GM12878 (cell line): Measurements from ENCODE around the gene TCTN1. TPM values are rescaled to one million over a fixed set of nuclear protein-coding genes. Genes with fewer than 3 reads are reported as not detected.
A peak's percentile ranks its signal among the peaks of the same experiment; 100 is the strongest.

Source experiments
- ASH2L ChIP-seq: fragments of 300-600, 200-600 bp; sonication (generic); IDR thresholded peaks from 2 replicates; pipeline ENCODE4 v1.6.1; 2017; ENCODE audit warnings: low read depth, mild to moderate bottlenecking, borderline replicate concordance
- ATF7 ChIP-seq: fragments of 450-650 bp; IDR thresholded peaks from 2 replicates; pipeline ENCODE4 v1.6.1; 2016; ENCODE audit warnings: low read depth, mild to moderate bottlenecking
- BRCA1 ChIP-seq: IDR thresholded peaks from 2 replicates; pipeline ENCODE4 v1.6.1; 2011; ENCODE audit warnings: low read depth, low read length, improper control_type of control experiment
- CBX5 ChIP-seq: sonication (generic); IDR thresholded peaks from 2 replicates; pipeline ENCODE4 v1.6.1; 2016; ENCODE audit warnings: low read depth, moderate library complexity, mild to moderate bottlenecking, inconsistent platforms
- CEBPB ChIP-seq, 2 experiments: fragments of 150-350 bp in 1 of 2; IDR thresholded peaks; 2 replicates each; pipeline ENCODE4 v1.6.1; 2012 to 2014; ENCODE audit warnings: low read depth in 2 of 2, low read length in 2 of 2, borderline replicate concordance in 1 of 2, inconsistent platforms in 1 of 2
- CREM ChIP-seq: IDR thresholded peaks from 2 replicates; pipeline ENCODE4 v1.6.1; 2014; ENCODE audit warnings: antibody characterized with exemption, low read depth
- MEF2B ChIP-seq: fragments of 450-650 bp; IDR thresholded peaks from 2 replicates; pipeline ENCODE4 v1.6.1; 2018; ENCODE audit warnings: mild to moderate bottlenecking, moderate library complexity; ENCODE audit not compliant: partially characterized antibody, poor library complexity, severe bottlenecking
- MTA3 ChIP-seq: IDR thresholded peaks from 2 replicates; pipeline ENCODE4 v1.6.1; 2012; ENCODE audit warnings: low read length, inconsistent platforms, borderline replicate concordance
- PAX5 ChIP-seq: IDR thresholded peaks from 2 replicates; pipeline ENCODE4 v1.6.1; 2011; ENCODE audit warnings: low read depth, low read length, borderline replicate concordance
- PML ChIP-seq: IDR thresholded peaks from 2 replicates; pipeline ENCODE4 v1.6.1; 2012; ENCODE audit warnings: low read length, inconsistent platforms
- POLR2A ChIP-seq: IDR thresholded peaks from 2 replicates; pipeline ENCODE4 v1.6.1; 2011; ENCODE audit warnings: low read depth, mild to moderate bottlenecking, low read length
- STAT1 ChIP-seq: fragments of 450-650 bp; conservative IDR thresholded peaks from 2 replicates; pipeline ENCODE4 v1.6.1; 2014; ENCODE audit warnings: antibody characterized with exemption, mild to moderate bottlenecking
- TBL1XR1 ChIP-seq: IDR thresholded peaks from 2 replicates; pipeline ENCODE4 v1.6.1; 2012; ENCODE audit warnings: low read depth, low read length, improper control_type of control experiment
- YBX1 ChIP-seq: fragments of 450-650 bp; IDR thresholded peaks from 2 replicates; pipeline ENCODE4 v1.6.1; 2016; ENCODE audit warnings: antibody characterized with exemption
- ZNF622 ChIP-seq: fragments of 450-650 bp; IDR thresholded peaks from 2 replicates; pipeline ENCODE4 v1.6.1; 2017; ENCODE audit warnings: mild to moderate bottlenecking, inconsistent platforms
- polyA plus RNA-seq, 11 experiments: library from polyadenylated mRNA; depleted of rRNA in 4 of 11; unstranded in 6 of 11; stranded (reverse) in 5 of 11; fragments of >200 nt; fragmentation: Nextera tagmentation in 4 of 11; fragmentation: Illumina TruSeq in 1 of 11; extraction: Ambion mirVana in 4 of 11; extraction: Trizol in 1 of 11; gene quantifications; 1 replicate in 1 of 11; 2 replicates in 10 of 11; pipeline versions ENCODE4 v1.2.1 to v1.2.3, GENCODE V29; 2011 to 2016; ENCODE audit warnings: inconsistent platforms in 2 of 11, missing spikeins in 2 of 11, low read depth in 1 of 11
- total RNA-seq, 4 experiments: library from RNA; depleted of rRNA in 3 of 4; stranded (reverse); fragments of >200 nt in 3 of 4; fragmentation: Illumina TruSeq in 1 of 4; extraction: Trizol in 1 of 4; gene quantifications; 2 replicates each; pipeline versions ENCODE4 v1.2.1 to v1.2.3, GENCODE V29; 2013 to 2021
- TF ChIP-seq, protein P1 (sequence below): IDR thresholded peaks from 2 replicates; pipeline ENCODE4 v1.6.1; 2011; ENCODE audit warnings: borderline replicate concordance, low read depth, mild to moderate bottlenecking, moderate library complexity, mixed read lengths, low read length; ENCODE audit not compliant: insufficient read depth; ENCODE audit errors: extremely low read length
- TF ChIP-seq, protein P2 (sequence below): IDR thresholded peaks from 2 replicates; pipeline ENCODE4 v1.6.1; 2011; ENCODE audit warnings: borderline replicate concordance, low read depth, mild to moderate bottlenecking, moderate library complexity, low read length; ENCODE audit not compliant: insufficient read depth, poor library complexity, severe bottlenecking
- TF ChIP-seq, protein P3 (sequence below): IDR thresholded peaks from 2 replicates; pipeline ENCODE4 v1.6.1; 2012; ENCODE audit warnings: low read depth, low read length, improper control_type of control experiment
- TF ChIP-seq, protein P4 (sequence below): fragments of 150-350 bp; IDR thresholded peaks from 2 replicates; pipeline ENCODE4 v1.6.1; 2016; ENCODE audit warnings: low read depth, low read length
- TF ChIP-seq, protein P5 (sequence below): IDR thresholded peaks from 2 replicates; pipeline ENCODE4 v1.6.1; 2011; ENCODE audit warnings: low read depth, low read length, improper control_type of control experiment, borderline replicate concordance
- TF ChIP-seq, protein P6 (sequence below): IDR thresholded peaks from 2 replicates; pipeline ENCODE4 v1.6.1; 2011; ENCODE audit warnings: mild to moderate bottlenecking, low read depth, low read length, moderate library complexity; ENCODE audit not compliant: insufficient replicate concordance

Gene TCTN1
- total and polyA plus RNA-seq, 10 of the 15 experiments (the other 5 are each of a cell fraction or from before 2014, with no cell fraction given): 8.8 to 23.5 (median 15.3) TPM

DNA sequence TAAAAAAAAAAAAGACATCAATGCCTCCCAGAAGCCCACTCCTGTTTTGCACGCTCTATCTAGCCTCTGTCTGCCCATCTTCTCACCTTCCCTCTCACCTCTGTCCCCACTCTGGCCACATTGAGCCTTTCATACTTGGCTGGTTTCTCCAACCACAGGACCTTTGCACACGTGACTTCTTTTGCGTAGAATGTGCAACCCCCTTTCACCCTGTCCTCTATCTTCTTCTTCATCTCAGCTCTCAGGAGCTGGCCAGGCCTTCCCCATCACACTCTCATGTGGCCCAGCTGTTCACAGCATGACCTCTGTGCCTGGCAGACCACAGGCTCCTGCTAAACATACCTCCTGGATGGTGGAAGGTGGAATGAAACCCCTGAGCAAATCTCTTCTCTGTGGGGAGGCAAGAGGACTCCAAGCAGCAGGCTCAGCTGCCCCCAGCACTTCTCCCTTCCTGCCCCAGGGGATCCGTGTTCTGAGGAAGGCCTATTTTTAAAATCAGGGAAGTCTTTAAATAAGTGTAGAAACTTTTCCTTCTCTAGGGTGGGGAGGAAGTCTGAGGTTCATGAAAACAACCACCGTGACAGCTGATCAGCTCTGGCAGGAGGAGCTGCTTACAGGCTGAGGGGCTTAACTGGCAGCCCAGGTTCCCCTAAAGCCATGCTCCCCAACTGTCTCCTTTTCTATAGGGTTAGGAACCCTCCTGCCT, 63.4 kb downstream of the TCTN1 start (continued):
- TF ChIP-seq, protein P1, sequence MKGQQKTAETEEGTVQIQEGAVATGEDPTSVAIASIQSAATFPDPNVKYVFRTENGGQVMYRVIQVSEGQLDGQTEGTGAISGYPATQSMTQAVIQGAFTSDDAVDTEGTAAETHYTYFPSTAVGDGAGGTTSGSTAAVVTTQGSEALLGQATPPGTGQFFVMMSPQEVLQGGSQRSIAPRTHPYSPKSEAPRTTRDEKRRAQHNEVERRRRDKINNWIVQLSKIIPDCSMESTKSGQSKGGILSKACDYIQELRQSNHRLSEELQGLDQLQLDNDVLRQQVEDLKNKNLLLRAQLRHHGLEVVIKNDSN: peak; percentile 76
- TF ChIP-seq MEF2B (peak; percentile 76), ATF7 (peak; percentile 75), BRCA1 (no peak), YBX1 (no peak), ZNF622 (no peak), POLR2A (0 out of 2 replicates have a peak, but pooled peaks have one; percentile 38), CBX5 (0 out of 2 replicates have a peak, but pooled peaks have one; percentile 19), MTA3 (peak; percentile 43; the same call in 1 of the 2 replicates), PML (peak; percentile 26), PAX5 (peak; percentile 98), CEBPB (IDR thresholded peaks at IDR 0.05; ENCODE audit: borderline replicate concordance in 1 of 2, low read depth in 2 of 2, low read length in 2 of 2) (0 out of 4 replicates have a peak, but pooled peaks of 1 of the 2 experiments have one; percentile 22), TBL1XR1 (peak; percentile 18; the same call in 1 of the 2 replicates), ASH2L (no peak), STAT1 (no peak; the same call in 1 of the 2 replicates), CREM (peak; percentile 54; the same call in 1 of the 2 replicates)
- TF ChIP-seq, protein P2, sequence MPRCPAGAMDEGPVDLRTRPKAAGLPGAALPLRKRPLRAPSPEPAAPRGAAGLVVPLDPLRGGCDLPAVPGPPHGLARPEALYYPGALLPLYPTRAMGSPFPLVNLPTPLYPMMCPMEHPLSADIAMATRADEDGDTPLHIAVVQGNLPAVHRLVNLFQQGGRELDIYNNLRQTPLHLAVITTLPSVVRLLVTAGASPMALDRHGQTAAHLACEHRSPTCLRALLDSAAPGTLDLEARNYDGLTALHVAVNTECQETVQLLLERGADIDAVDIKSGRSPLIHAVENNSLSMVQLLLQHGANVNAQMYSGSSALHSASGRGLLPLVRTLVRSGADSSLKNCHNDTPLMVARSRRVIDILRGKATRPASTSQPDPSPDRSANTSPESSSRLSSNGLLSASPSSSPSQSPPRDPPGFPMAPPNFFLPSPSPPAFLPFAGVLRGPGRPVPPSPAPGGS: peak; percentile 22
- TF ChIP-seq, protein P3, sequence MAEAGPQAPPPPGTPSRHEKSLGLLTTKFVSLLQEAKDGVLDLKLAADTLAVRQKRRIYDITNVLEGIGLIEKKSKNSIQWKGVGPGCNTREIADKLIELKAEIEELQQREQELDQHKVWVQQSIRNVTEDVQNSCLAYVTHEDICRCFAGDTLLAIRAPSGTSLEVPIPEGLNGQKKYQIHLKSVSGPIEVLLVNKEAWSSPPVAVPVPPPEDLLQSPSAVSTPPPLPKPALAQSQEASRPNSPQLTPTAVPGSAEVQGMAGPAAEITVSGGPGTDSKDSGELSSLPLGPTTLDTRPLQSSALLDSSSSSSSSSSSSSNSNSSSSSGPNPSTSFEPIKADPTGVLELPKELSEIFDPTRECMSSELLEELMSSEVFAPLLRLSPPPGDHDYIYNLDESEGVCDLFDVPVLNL: no peak
- TF ChIP-seq, protein P4, sequence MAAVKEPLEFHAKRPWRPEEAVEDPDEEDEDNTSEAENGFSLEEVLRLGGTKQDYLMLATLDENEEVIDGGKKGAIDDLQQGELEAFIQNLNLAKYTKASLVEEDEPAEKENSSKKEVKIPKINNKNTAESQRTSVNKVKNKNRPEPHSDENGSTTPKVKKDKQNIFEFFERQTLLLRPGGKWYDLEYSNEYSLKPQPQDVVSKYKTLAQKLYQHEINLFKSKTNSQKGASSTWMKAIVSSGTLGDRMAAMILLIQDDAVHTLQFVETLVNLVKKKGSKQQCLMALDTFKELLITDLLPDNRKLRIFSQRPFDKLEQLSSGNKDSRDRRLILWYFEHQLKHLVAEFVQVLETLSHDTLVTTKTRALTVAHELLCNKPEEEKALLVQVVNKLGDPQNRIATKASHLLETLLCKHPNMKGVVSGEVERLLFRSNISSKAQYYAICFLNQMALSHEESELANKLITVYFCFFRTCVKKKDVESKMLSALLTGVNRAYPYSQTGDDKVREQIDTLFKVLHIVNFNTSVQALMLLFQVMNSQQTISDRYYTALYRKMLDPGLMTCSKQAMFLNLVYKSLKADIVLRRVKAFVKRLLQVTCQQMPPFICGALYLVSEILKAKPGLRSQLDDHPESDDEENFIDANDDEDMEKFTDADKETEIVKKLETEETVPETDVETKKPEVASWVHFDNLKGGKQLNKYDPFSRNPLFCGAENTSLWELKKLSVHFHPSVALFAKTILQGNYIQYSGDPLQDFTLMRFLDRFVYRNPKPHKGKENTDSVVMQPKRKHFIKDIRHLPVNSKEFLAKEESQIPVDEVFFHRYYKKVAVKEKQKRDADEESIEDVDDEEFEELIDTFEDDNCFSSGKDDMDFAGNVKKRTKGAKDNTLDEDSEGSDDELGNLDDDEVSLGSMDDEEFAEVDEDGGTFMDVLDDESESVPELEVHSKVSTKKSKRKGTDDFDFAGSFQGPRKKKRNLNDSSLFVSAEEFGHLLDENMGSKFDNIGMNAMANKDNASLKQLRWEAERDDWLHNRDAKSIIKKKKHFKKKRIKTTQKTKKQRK: no peak
- TF ChIP-seq, protein P5, sequence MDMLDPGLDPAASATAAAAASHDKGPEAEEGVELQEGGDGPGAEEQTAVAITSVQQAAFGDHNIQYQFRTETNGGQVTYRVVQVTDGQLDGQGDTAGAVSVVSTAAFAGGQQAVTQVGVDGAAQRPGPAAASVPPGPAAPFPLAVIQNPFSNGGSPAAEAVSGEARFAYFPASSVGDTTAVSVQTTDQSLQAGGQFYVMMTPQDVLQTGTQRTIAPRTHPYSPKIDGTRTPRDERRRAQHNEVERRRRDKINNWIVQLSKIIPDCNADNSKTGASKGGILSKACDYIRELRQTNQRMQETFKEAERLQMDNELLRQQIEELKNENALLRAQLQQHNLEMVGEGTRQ: peak; percentile 81
- TF ChIP-seq, protein P6, sequence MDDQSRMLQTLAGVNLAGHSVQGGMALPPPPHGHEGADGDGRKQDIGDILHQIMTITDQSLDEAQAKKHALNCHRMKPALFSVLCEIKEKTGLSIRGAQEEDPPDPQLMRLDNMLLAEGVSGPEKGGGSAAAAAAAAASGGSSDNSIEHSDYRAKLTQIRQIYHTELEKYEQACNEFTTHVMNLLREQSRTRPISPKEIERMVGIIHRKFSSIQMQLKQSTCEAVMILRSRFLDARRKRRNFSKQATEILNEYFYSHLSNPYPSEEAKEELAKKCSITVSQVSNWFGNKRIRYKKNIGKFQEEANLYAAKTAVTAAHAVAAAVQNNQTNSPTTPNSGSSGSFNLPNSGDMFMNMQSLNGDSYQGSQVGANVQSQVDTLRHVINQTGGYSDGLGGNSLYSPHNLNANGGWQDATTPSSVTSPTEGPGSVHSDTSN: peak; percentile 12
